Measurements from ENCODE around the gene SULT4A1. TPM values are rescaled to one million over a fixed set of nuclear protein-coding genes. Genes with fewer than 3 reads are reported as not detected.
"Not testable (repeated sequence)": the region's sequence is repeated elsewhere in the genome, so short reads cannot be mapped to it uniquely, and the experiment has no call there.

SULT4A1 gene
- total RNA-seq, 6 experiments from 2014 or later, result not detected

DNA sequence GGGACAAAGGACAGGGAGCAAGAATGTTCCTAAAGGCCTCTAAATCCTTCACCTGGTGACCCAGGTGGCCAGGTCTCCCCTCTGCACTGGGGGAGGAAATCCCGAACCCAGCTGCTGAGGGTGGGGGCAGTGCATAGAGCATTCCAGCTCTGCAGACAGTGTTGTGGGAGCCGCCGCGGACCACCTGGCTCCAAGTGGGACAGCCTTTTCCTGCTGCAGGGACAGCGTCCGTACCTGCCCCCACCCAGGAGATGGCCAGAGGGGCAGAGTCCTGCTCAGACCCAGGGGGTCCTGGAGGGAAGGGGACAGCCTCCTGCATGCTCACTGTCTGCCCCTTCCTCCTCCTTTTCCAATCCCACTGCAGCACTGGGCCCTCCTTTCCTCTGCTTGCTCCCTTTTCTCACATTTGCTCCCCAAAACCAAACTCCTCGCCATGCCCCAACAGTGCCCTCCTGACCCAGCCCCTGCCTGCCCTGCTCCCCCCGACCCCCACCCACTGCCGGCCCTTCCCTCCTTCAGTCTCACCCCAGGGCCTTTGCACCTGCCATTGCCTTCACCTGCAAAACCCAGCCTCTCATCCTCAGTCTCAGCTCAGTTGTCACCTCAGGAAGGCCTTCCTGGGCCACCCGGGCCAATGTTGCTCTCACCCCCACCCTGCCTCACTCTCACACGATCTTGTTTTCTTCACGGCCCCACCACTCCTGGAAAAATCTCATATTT lies 16.7 kb upstream of the SULT4A1 start:
- Mint-ChIP-seq H3K9me3 (peaks cover 5% of the 10 kb centered on the region; the same call in 1 of the 2 replicates), H3K4me1 (ENCODE audit: low read depth) (0 out of 2 replicates have a peak, but pooled peaks cover 5% of the 10 kb centered on the region), H3K4me3 (no peak overlapping the region), H3K36me3 (ENCODE audit: low read depth) (no peaks in the 10 kb centered on the region), H3K27ac (no peak overlapping the region), H3K27me3 (ENCODE audit: insufficient read depth) (peaks cover 27% of the 10 kb centered on the region)
- DNase-seq, result no peak
- no peak for TF ChIP-seq CTCF (IDR thresholded peaks at IDR 0.05)

GRCh38 chr22:43878079-43878795 lies 15.9 kb upstream of the SULT4A1 start:
- Mint-ChIP-seq H3K9me3 (peaks cover 5% of the 10 kb centered on the region; the same call in 1 of the 2 replicates), H3K4me1 (ENCODE audit: low read depth) (0 out of 2 replicates have a peak, but pooled peaks cover 5% of the 10 kb centered on the region), H3K27me3 (ENCODE audit: insufficient read depth) (peaks cover 27% of the 10 kb centered on the region), H3K4me3 (no peak overlapping the region), H3K36me3 (ENCODE audit: low read depth) (no peaks in the 10 kb centered on the region), H3K27ac (no peak overlapping the region)
- no peak for DNase-seq
- no peak for TF ChIP-seq CTCF (IDR thresholded peaks at IDR 0.05)

DNA sequence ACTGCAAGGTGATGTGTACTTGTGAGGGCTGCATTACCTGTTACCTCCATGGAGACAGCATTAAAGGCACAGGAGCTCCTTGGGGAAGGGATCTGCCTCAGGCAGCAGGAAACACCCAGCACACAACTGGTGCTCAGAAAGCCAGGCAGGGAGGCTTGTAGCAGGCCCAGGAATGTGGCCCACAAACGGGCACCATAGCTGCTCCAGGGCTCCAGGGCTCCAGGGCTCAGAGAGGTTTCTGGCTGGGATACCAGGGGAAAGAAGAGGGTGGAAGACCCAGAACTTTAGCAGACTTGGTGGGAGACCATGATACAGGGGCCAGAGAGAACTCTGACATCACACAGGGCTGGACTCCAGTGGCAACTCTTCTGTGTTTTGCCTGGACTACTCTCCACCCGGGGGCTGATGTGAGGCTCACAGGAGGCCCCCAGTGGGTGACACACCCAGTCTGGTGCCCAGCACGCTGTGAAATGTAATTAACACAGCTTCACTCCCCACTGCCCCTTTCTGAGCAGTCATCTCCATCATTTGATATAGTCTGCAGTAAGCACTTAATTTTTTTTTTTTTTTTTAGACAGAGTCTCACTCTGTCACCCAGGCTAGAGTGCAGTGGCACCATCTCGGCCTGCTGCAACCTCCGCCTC lies 14.7 kb upstream of the SULT4A1 start:
- peaks cover 27% of the 10 kb centered on the region for H3K27me3 Mint-ChIP-seq (ENCODE audit: insufficient read depth)

DNA sequence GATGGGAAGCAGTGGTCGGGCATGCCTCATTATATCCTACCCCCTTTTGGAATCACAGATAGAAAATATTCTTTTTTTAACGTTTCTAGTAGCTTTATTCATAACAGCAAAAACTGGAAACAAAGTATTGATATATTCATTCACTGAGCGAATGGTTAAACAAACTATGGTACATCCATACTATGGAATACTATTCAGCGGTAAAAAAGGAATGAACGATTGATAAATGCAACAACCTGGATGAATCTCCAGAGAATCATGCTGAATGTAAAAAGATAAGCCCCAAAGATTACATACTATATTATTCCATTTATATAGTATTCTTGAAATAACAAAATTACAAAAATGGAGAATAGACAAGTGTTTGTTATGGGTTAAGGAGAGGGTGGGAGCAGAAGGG lies 7.5 kb upstream of the SULT4A1 start:
- no peak for DNase-seq
- no peak for TF ChIP-seq CTCF (IDR thresholded peaks at IDR 0.05)
- no peaks in the 10 kb centered on the region for H3K9me3 Mint-ChIP-seq
- no peak overlapping the region for H3K27ac Mint-ChIP-seq
- peaks cover 4% of the 10 kb centered on the region for H3K27me3 Mint-ChIP-seq (ENCODE audit: insufficient read depth)
- H3K4me3 Mint-ChIP-seq, result no peak overlapping the region
- H3K4me1 Mint-ChIP-seq (ENCODE audit: low read depth), result no peaks in the 10 kb centered on the region
- no peaks in the 10 kb centered on the region for H3K36me3 Mint-ChIP-seq (ENCODE audit: low read depth)

More for the DNA sequence above, 14.7 kb upstream of the SULT4A1 start:
- no peaks in the 10 kb centered on the region for H3K9me3 Mint-ChIP-seq
- H3K4me1 Mint-ChIP-seq (ENCODE audit: low read depth), result no peaks in the 10 kb centered on the region
- H3K27ac Mint-ChIP-seq, result no peak overlapping the region
- no peak for DNase-seq
- no peaks in the 10 kb centered on the region for H3K36me3 Mint-ChIP-seq (ENCODE audit: low read depth)
- no peak overlapping the region for H3K4me3 Mint-ChIP-seq
- TF ChIP-seq CTCF (IDR thresholded peaks at IDR 0.05), result no peak

DNA sequence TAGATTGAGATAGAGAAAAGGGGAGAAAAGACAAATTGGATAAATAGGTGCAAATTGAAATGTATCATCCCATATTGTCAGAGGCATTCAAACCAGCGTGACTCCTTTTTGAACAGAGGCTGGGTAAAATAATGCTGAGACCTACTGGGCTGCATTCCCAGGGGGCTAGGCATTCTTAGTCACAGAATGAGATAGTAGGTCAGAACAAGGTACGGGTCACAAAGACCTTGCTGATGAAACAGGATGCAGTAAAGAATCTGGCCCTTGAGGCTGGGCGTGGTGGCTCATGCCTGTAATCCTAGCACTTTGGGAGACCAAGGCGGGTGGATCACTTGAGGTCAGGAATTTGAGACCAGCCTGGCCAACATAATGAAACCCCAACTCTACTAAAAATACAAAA lies 6.7 kb upstream of the SULT4A1 start:
- H3K4me1 Mint-ChIP-seq (ENCODE audit: low read depth); H3K9me3 Mint-ChIP-seq; H3K4me3 Mint-ChIP-seq; DNase-seq; H3K27me3 Mint-ChIP-seq (ENCODE audit: insufficient read depth); H3K27ac Mint-ChIP-seq; H3K36me3 Mint-ChIP-seq (ENCODE audit: low read depth): not testable (repeated sequence)

Data from HFFc6 (cell line).